Mesodermal cell (in vitro differentiated cells): ENCODE measurements around the gene BIRC3.
"Not testable (repeated sequence)": the region's sequence is repeated elsewhere in the genome, so short reads cannot be mapped to it uniquely, and the experiment has no call there.

Source experiments
- H3K27ac ChIP-seq: 2 replicates; pipeline ENCODE4 v1.7.0; 2013; ENCODE audit warnings: mild to moderate bottlenecking, low read depth, low read length, moderate library complexity; ENCODE audit not compliant: severe bottlenecking
- H3K36me3 ChIP-seq: 2 replicates; pipeline ENCODE4 v1.7.1; 2013; ENCODE audit warnings: mild to moderate bottlenecking, low read length, moderate library complexity; ENCODE audit not compliant: control insufficient read depth, insufficient read depth
- H3K4me1 ChIP-seq: one replicate; pipeline ENCODE4 v1.7.1; 2013; ENCODE audit warnings: mild to moderate bottlenecking, low read length; ENCODE audit not compliant: insufficient read depth, control insufficient read depth, poor library complexity, severe bottlenecking
- H3K4me3 ChIP-seq: 2 replicates; pipeline ENCODE4 v1.7.0; 2013; ENCODE audit warnings: low read length, control low read depth, mild to moderate bottlenecking; ENCODE audit not compliant: insufficient read depth, poor library complexity, severe bottlenecking; ENCODE audit errors: extremely low read depth
- H3K9me3 ChIP-seq: 2 replicates; pipeline ENCODE4 v1.7.1; 2013; ENCODE audit warnings: mild to moderate bottlenecking, low read length, moderate library complexity; ENCODE audit not compliant: control insufficient read depth
- WGBS, 2 experiments: methylation state at CpG; one replicate each; pipeline ENCODE4 v1.1.5; 2013; ENCODE audit warnings: missing lambda C conversion rate in 2 of 2; ENCODE audit not compliant: insufficient coverage in 2 of 2; 5-methylcytosine and 5-hydroxymethylcytosine counted together

BIRC3 gene

GRCh38 chr11:102328748-102329147 lies 11.5 kb downstream of the BIRC3 start:
- H3K9me3 ChIP-seq, result no peaks in the 10 kb centered on the region
- H3K27ac ChIP-seq, result no peak overlapping the region
- H3K4me3 ChIP-seq, result no peak overlapping the region
- H3K36me3 ChIP-seq, result no peaks in the 10 kb centered on the region
- no peaks in the 10 kb centered on the region for H3K4me1 ChIP-seq
- WGBS, 2 experiments, result no CpG with 5 or more reads among the region's 1 CpG

- H3K9me3 ChIP-seq, result no peaks in the 10 kb centered on the region
- H3K27ac ChIP-seq, result no peak overlapping the region
These were observed 12.9 kb downstream of the BIRC3 start for GRCh38 chr11:102330231-102330630.

GRCh38 chr11:102331341-102331740 lies 14.1 kb downstream of the BIRC3 start:
- H3K9me3 ChIP-seq, result no peaks in the 10 kb centered on the region
- WGBS, 2 experiments, result no CpG with 5 or more reads among the region's 2 CpGs

More at GRCh38 chr11:102330231-102330630, 12.9 kb downstream of the BIRC3 start:
- H3K36me3 ChIP-seq, result no peaks in the 10 kb centered on the region
- H3K4me3 ChIP-seq, result no peak overlapping the region
- no peaks in the 10 kb centered on the region for H3K4me1 ChIP-seq

GRCh38 chr11:102332611-102332994 lies 15.3 kb downstream of the BIRC3 start:
- no peaks in the 10 kb centered on the region for H3K36me3 ChIP-seq
- 100% methylated on average over 1 of the region's 1 CpG for WGBS, 2 experiments
- H3K27ac ChIP-seq, result no peak overlapping the region
- no peaks in the 10 kb centered on the region for H3K4me1 ChIP-seq
- H3K9me3 ChIP-seq, result no peaks in the 10 kb centered on the region
- no peak overlapping the region for H3K4me3 ChIP-seq

More at GRCh38 chr11:102331341-102331740, 14.1 kb downstream of the BIRC3 start:
- H3K4me1 ChIP-seq, result no peaks in the 10 kb centered on the region
- H3K36me3 ChIP-seq, result no peaks in the 10 kb centered on the region
- H3K4me3 ChIP-seq, result no peak overlapping the region
- no peak overlapping the region for H3K27ac ChIP-seq

- Histone ChIP-seq H3K36me3 (no peaks in the 10 kb centered on the region), H3K4me1 (peaks cover 7% of the 10 kb centered on the region), H3K9me3 (no peaks in the 10 kb centered on the region), H3K27ac (no peak overlapping the region), H3K4me3 (no peak overlapping the region)
These were observed 21.3 kb downstream of the BIRC3 start for GRCh38 chr11:102338479-102339010.

GRCh38 chr11:102341311-102341710 lies 24.0 kb downstream of the BIRC3 start:
- not testable (repeated sequence) for H3K36me3 ChIP-seq, H3K27ac ChIP-seq, H3K4me3 ChIP-seq, H3K4me1 ChIP-seq, H3K9me3 ChIP-seq
- WGBS, 2 experiments, result 87 to 90% methylated on average over 4 to 6 of the region's 7 CpGs

GRCh38 chr11:102341844-102342318 lies 24.6 kb downstream of the BIRC3 start:
- Histone ChIP-seq H3K4me3 (no peak overlapping the region), H3K9me3 (no peaks in the 10 kb centered on the region), H3K27ac (no peak overlapping the region), H3K4me1 (peaks cover 7% of the 10 kb centered on the region), H3K36me3 (no peaks in the 10 kb centered on the region)
- WGBS, 2 experiments, result 100% methylated on average over 1 of the region's 1 CpG; no CpG with 5 or more reads in 1 of the 2 experiments

- Histone ChIP-seq H3K4me1 (peaks cover 7% of the 10 kb centered on the region), H3K27ac (no peak overlapping the region), H3K4me3 (no peak overlapping the region), H3K9me3 (no peaks in the 10 kb centered on the region), H3K36me3 (no peaks in the 10 kb centered on the region)
- no CpG with 5 or more reads among the region's 1 CpG for WGBS, 2 experiments
These were observed 26.5 kb downstream of the BIRC3 start for GRCh38 chr11:102343809-102344208.

- Histone ChIP-seq H3K4me3 (peak overlapping the region; percentile 89), H3K9me3 (no peaks in the 10 kb centered on the region), H3K36me3 (peaks cover 13% of the 10 kb centered on the region), H3K4me1 (peaks cover 15% of the 10 kb centered on the region), H3K27ac (peak overlapping the region; percentile 98)
- 0 to 11% methylated on average over 1 to 6 of the region's 8 CpGs for WGBS, 2 experiments
These were observed 28.6 kb downstream of the BIRC3 start for GRCh38 chr11:102345904-102346303.

- Histone ChIP-seq H3K4me3 (peak overlapping the region; percentile 89), H3K36me3 (peaks cover 16% of the 10 kb centered on the region), H3K27ac (peak overlapping the region; percentile 98), H3K4me1 (peaks cover 15% of the 10 kb centered on the region), H3K9me3 (no peaks in the 10 kb centered on the region)
- WGBS, 2 experiments, result 0 to 4% methylated on average over 3 to 5 of the region's 5 CpGs
These were observed 29.1 kb downstream of the BIRC3 start for GRCh38 chr11:102346456-102346747.

- H3K4me1 ChIP-seq, result peaks cover 15% of the 10 kb centered on the region
- H3K9me3 ChIP-seq, result no peaks in the 10 kb centered on the region
- H3K27ac ChIP-seq, result peak within 1 kb of the TSS; percentile 98
- H3K4me3 ChIP-seq, result peak within 1 kb of the TSS; percentile 89
- WGBS, 2 experiments, result 0% methylated on average over 69 to 77 of the region's 77 CpGs
- H3K36me3 ChIP-seq, result peaks cover 20% of the 10 kb centered on the region
These were observed 29.6 kb downstream of the BIRC3 start, which contains the start of gene BIRC2 for GRCh38 chr11:102346748-102347461. TSS of gene BIRC2 (plus strand) at chr11:102347214. CDS start at chr11:102349855, 2,641 bp downstream.
